A673 (cell line): Measurements from ENCODE around the gene GSG1. TPM values are rescaled to one million over a fixed set of nuclear protein-coding genes. Genes with fewer than 3 reads are reported as not detected.

ENCODE experiments used
- BruUV-seq: library from RNA; stranded (reverse); fragments of 400-500 nt; replicated peaks from 2 replicates; lab custom pipeline; 2021; lab: Mats Ljungman, UMichigan
- CTCF ChIA-PET: fragments of 300-600 bp; sonication (Branson Sonifier 250); formaldehyde crosslinking; loops from one replicate; lab custom pipeline; 2022; ENCODE audit warnings: antibody characterized with exemption; lab: Charles Lee
- POLR2A ChIA-PET: fragments of 300-600 bp; sonication (Branson Sonifier 250); formaldehyde crosslinking; loops from one replicate; lab custom pipeline; 2022; ENCODE audit warnings: antibody characterized with exemption; ENCODE audit not compliant: low non-redundant PET; lab: Charles Lee
- DNase-seq: peaks from one replicate; pipeline ENCODE4 v3.0.0-alpha.2; 2015; ENCODE audit warnings: low spot score
- H3K27ac ChIP-seq: fragments of 200-600 bp; sonication (generic); 2 replicates; pipeline ENCODE4 v1.5.1; 2016; ENCODE audit warnings: mixed run types, low read depth, mild to moderate bottlenecking, mixed read lengths, antibody characterized with exemption, low read length; ENCODE audit not compliant: poor library complexity, severe bottlenecking
- H3K27me3 ChIP-seq: fragments of 200-600 bp; sonication (generic); replicated peaks from 2 replicates; pipeline ENCODE4 v1.6.1; 2017; ENCODE audit warnings: mixed run types, low read depth, mild to moderate bottlenecking, mixed read lengths, antibody characterized with exemption, low read length; ENCODE audit not compliant: insufficient read depth, poor library complexity
- H3K36me3 ChIP-seq: fragments of 200-600 bp; sonication (generic); 2 replicates; pipeline ENCODE4 v1.6.1; 2016; ENCODE audit warnings: mixed run types, mild to moderate bottlenecking, mixed read lengths, antibody characterized with exemption, low read length; ENCODE audit not compliant: insufficient read depth, poor library complexity, severe bottlenecking
- H3K4me1 ChIP-seq: fragments of 200-600 bp; sonication (generic); 2 replicates; pipeline ENCODE4 v1.6.1; 2017; ENCODE audit warnings: mixed run types, mild to moderate bottlenecking, mixed read lengths, antibody characterized with exemption, low read length; ENCODE audit not compliant: insufficient read depth, poor library complexity, severe bottlenecking
- H3K4me3 ChIP-seq: fragments of 200-600 bp; sonication (generic); 2 replicates; pipeline ENCODE4 v1.5.1; 2016; ENCODE audit warnings: low read depth, mixed run types, mild to moderate bottlenecking, mixed read lengths, low read length; ENCODE audit not compliant: poor library complexity, severe bottlenecking
- H3K9me3 ChIP-seq: fragments of 200-600 bp; sonication (generic); 2 replicates; pipeline ENCODE4 v1.6.1; 2016; ENCODE audit warnings: mixed run types, low read depth, mild to moderate bottlenecking, mixed read lengths, antibody characterized with exemption, low read length; ENCODE audit not compliant: poor library complexity, severe bottlenecking
- CTCF ChIP-seq: fragments of 300-800, 200-600 bp; sonication (generic); conservative IDR thresholded peaks from 2 replicates; pipeline ENCODE4 v1.5.1; 2017; ENCODE audit warnings: low read depth, mild to moderate bottlenecking, antibody characterized with exemption, low read length, moderate library complexity, mixed read lengths
- EZH2 ChIP-seq: fragments of 200-600 bp; sonication (generic); IDR thresholded peaks from 2 replicates; pipeline ENCODE4 v1.6.1; 2017; ENCODE audit warnings: borderline replicate concordance, low read depth, mild to moderate bottlenecking, mixed read lengths, antibody characterized with exemption, low read length; ENCODE audit not compliant: poor library complexity, severe bottlenecking
- intact Hi-C: fragments of 100-400 bp; cut with micrococcal nuclease; formaldehyde crosslinking; loops from one replicate; pipeline ENCODE4 v1.10.0; 2022; ENCODE audit not compliant: unreplicated experiment
- total RNA-seq: library from RNA; stranded (reverse); gene quantifications from 2 replicates; pipeline ENCODE4 v1.2.3, GENCODE V29; 2021

GSG1 gene
- total RNA-seq, 1 experiment from 2014 or later, result 0.24 TPM

GRCh38 chr12:13142747-13143146 is 39.3 kb upstream of the GSG1 start:
- no peaks in the 10 kb centered on the region for H3K36me3 ChIP-seq
- ChIA-PET POLR2A (no interaction called here), CTCF (no interaction called here)
- BruUV-seq, result no TSS peak
- H3K9me3 ChIP-seq, result no peaks in the 10 kb centered on the region
- H3K4me1 ChIP-seq, result no peaks in the 10 kb centered on the region
- H3K4me3 ChIP-seq, result no peak overlapping the region
- DNase-seq, result no peak
- TF ChIP-seq EZH2, result no peak
- TF ChIP-seq CTCF, result no peak
- H3K27ac ChIP-seq, result no peak overlapping the region
- intact Hi-C loops, result no loop called here
- no peaks in the 10 kb centered on the region for H3K27me3 ChIP-seq

DNA sequence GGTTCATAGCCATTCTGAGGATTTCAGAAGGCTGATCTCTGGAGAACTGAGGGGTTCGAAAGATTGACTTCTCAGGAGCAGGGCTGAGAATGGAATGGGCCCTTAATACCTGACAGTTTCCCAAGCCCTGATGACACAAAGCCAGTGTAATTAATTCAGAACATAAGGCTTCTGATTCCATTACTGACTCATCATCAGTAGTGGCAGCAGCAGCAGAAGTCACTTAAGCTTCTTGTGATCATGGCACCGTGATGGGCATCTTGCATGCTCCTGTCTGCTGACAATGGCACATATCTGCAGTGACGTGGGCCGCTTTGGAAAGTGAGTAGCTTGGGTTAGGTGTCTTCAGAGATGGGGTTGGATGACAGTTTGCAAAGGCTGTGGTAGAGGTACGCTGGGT is 38.2 kb upstream of the GSG1 start:
- POLR2A ChIA-PET, result no interaction called here
- CTCF ChIA-PET, result no interaction called here
- Histone ChIP-seq H3K36me3 (no peaks in the 10 kb centered on the region), H3K4me3 (no peak overlapping the region), H3K9me3 (no peaks in the 10 kb centered on the region), H3K27ac (no peak overlapping the region), H3K27me3 (no peaks in the 10 kb centered on the region), H3K4me1 (no peaks in the 10 kb centered on the region)
- DNase-seq, result no peak
- intact Hi-C loops, result no loop called here
- BruUV-seq, result no TSS peak
- TF ChIP-seq CTCF (no peak), EZH2 (no peak)

DNA sequence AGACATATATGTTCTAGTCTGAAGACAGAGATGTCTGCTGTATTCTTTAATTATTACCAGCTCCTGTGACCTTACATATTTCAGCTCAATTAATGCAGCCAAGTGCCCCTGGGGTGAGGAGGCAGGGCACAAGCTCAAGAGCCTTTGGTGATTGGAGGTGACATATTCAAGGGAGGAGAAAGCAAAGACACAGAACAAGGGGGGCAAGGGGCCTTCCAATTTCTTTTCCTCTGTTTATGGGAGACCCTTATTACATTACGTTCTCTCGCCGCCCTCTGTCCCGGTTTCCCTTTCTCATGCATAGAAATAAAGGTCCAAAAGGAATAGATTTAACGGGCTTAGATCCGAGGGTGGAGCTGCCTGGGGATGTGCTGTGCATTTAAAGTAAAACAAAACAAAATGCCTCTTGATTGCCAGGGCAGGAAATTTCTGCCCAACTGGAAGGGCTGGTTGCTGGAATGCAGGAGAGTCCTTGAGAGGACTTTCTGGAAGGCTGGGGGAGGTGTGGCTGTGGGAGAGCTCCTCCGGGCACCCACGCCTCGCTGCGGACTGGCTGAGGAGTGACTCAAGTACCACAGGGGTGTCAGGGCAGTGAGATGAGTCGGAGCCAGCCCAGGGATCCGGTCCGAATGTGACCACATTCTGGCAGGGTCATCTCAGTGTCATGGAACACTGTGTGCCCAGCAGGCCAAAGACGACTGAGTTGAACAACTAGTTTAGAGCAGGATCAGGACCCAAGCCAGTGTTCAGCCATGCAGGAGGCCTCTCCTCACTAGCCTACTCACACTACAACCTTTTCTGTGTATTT is 32.1 kb upstream of the GSG1 start:
- Histone ChIP-seq H3K9me3 (no peaks in the 10 kb centered on the region), H3K4me1 (no peaks in the 10 kb centered on the region), H3K27ac (no peak overlapping the region), H3K4me3 (no peak overlapping the region), H3K36me3 (no peaks in the 10 kb centered on the region), H3K27me3 (no peaks in the 10 kb centered on the region)
- TF ChIP-seq EZH2, result no peak
- no peak for TF ChIP-seq CTCF
- ChIA-PET POLR2A (no interaction called here), CTCF (no interaction called here)
- no TSS peak for BruUV-seq
- DNase-seq, result no peak
- intact Hi-C loops, result no loop called here
